ENCODE measurements around the gene BRD7. TPM values are rescaled to one million over a fixed set of nuclear protein-coding genes. Genes with fewer than 3 reads are reported as not detected.

Gene BRD7
- polyA plus RNA-seq, 4 donors = 40.7 to 71.6 (median 43.4) TPM

DNA sequence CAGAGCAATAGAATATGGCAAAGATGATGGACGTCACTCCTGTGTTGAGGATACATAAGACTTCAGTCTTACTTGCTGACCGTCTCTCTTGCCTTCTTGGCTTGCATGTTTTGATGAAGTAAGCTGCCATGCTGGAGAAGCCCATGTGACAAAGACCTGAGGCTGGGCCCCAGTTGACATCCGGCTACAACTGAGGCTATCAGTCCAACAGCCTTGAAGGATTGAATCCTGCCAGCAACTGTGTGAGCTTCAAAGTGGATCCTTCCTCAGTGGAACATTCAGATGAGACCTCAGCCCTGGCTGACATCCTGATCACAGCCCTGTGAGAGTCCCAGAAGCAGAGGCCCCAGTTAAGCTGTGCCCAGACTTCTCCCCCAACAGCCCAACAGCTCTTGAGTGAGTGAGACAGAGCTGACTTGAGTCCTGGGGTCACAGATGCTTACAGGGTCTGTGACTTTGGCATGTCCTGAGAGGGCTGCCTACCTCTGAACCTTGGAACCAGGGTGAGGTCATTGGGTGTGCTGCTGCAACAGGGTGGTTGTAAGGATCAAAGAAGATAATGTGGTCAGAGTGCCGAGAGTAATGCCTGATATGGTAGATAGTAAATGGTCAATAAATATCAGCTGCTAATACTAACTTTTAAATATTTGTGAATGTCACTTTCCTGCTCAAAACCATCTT, 2.4 kb upstream of the BRD7 start:
- H3K4me1 ChIP-seq (ENCODE audit: control insufficient read depth in 3 of 3, insufficient read depth in 2 of 3, low read depth in 1 of 3, low read length in 2 of 3) = peaks cover 3 to 4% (median 3%) of the 10 kb centered on the region in 3 donors
- WGBS, 3 donors = 73 to 88% (median 77%) methylated on average over 4 of the region's 4 CpGs
- H3K27me3 ChIP-seq (ENCODE audit: control insufficient read depth in 3 of 3, insufficient read depth in 3 of 3, low read length in 3 of 3) = peaks cover 0 to 3% (median 0%) of the 10 kb centered on the region in 3 donors
- peaks cover 0 to 2% (median 0%) of the 10 kb centered on the region in 3 donors for H3K36me3 ChIP-seq (ENCODE audit: control insufficient read depth in 3 of 3, insufficient read depth in 2 of 3, low read depth in 1 of 3, low read length in 3 of 3)
- H3K27ac ChIP-seq (ENCODE audit: low read depth in 1 of 3, low read length in 2 of 3) = no peak overlapping the region
- no peak overlapping the region for H3K4me3 ChIP-seq (ENCODE audit: low read depth in 1 of 3, low read length in 3 of 3)
- DNase-seq = peak in 1 of 2 donors; percentile 58
- FAIRE-seq = no peak
- peaks cover 0 to 3% of the 10 kb centered on the region in 2 donors for H3K9me3 ChIP-seq (ENCODE audit: control insufficient read depth in 2 of 2, insufficient read depth in 1 of 2, low read depth in 1 of 2, low read length in 1 of 2)

GRCh38 chr16:50369133-50369804, 481 bp upstream of the BRD7 start:
- peaks cover 0 to 2% (median 2%) of the 10 kb centered on the region in 3 donors for H3K36me3 ChIP-seq (ENCODE audit: control insufficient read depth in 3 of 3, insufficient read depth in 2 of 3, low read depth in 1 of 3, low read length in 3 of 3)
- WGBS, 3 donors = 7 to 13% (median 12%) methylated on average over 5 to 7 of the region's 7 CpGs
- peaks cover 3 to 6% (median 3%) of the 10 kb centered on the region in 3 donors for H3K4me1 ChIP-seq (ENCODE audit: control insufficient read depth in 3 of 3, insufficient read depth in 2 of 3, low read depth in 1 of 3, low read length in 2 of 3)
- peaks cover 0 to 3% (median 0%) of the 10 kb centered on the region in 3 donors for H3K27me3 ChIP-seq (ENCODE audit: control insufficient read depth in 3 of 3, insufficient read depth in 3 of 3, low read length in 3 of 3)
- peak overlapping the region; percentile 12 to 72 (median 24) for H3K27ac ChIP-seq (ENCODE audit: low read depth in 1 of 3, low read length in 2 of 3)
- H3K4me3 ChIP-seq (ENCODE audit: low read depth in 1 of 3, low read length in 3 of 3) = peak overlapping the region in 2 of 3 donors; percentile 41 to 93
- FAIRE-seq (no peak), DNase-seq (peak in 1 of 2 donors; percentile 29)
- peaks cover 0 to 3% of the 10 kb centered on the region in 2 donors for H3K9me3 ChIP-seq (ENCODE audit: control insufficient read depth in 2 of 2, insufficient read depth in 1 of 2, low read depth in 1 of 2, low read length in 1 of 2)

DNA sequence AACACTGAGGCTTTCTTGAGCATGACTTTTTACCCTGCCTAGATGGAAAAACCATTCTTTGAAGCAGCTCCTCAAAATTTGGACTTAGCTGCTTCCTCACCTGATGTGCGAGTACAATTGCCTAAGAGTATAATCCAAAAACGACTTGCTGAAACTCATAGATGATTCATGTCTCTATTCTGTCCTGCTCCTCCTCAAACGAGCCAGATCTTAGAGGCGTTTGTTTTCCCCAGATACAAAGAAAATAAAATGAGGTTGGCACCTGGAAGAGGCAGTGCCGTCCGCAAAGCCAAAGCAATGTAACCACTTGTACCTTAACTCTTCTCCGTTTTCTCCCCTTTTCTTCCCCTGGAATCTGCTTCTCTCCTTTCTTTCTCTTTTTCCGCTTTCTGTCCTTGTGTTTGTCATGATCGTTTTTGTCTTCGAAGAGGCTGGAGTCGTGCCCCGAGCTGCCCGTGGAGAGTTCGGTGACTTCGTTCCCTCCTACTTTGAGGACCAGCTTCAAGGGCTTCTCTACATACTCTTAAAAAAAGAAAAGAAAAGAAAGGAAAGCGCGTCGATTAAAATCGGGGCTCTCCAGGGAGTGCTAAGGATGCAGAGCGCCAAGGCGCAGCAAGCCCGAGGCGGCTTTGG, 895 bp downstream of the BRD7 start:
- WGBS, 3 donors = 4% methylated on average over 23 of the region's 23 CpGs
- DNase-seq (no peak), FAIRE-seq (no peak)
- H3K4me3 ChIP-seq (ENCODE audit: low read depth in 1 of 3, low read length in 3 of 3) = peak overlapping the region; percentile 58 to 96 (median 93)
- no peaks in the 10 kb centered on the region for H3K27me3 ChIP-seq (ENCODE audit: control insufficient read depth in 3 of 3, insufficient read depth in 3 of 3, low read length in 3 of 3)
- peaks cover 0 to 3% of the 10 kb centered on the region in 2 donors for H3K9me3 ChIP-seq (ENCODE audit: control insufficient read depth in 2 of 2, insufficient read depth in 1 of 2, low read depth in 1 of 2, low read length in 1 of 2)
- peaks cover 3 to 6% (median 3%) of the 10 kb centered on the region in 3 donors for H3K4me1 ChIP-seq (ENCODE audit: control insufficient read depth in 3 of 3, insufficient read depth in 2 of 3, low read depth in 1 of 3, low read length in 2 of 3)
- H3K36me3 ChIP-seq (ENCODE audit: control insufficient read depth in 3 of 3, insufficient read depth in 2 of 3, low read depth in 1 of 3, low read length in 3 of 3) = peaks cover 3 to 10% (median 7%) of the 10 kb centered on the region in 3 donors
- H3K27ac ChIP-seq (ENCODE audit: low read depth in 1 of 3, low read length in 2 of 3) = no peak overlapping the region

- Histone ChIP-seq H3K4me3 (ENCODE audit: low read depth in 1 of 3, low read length in 3 of 3) (no peak overlapping the region), H3K9me3 (ENCODE audit: control insufficient read depth in 2 of 2, insufficient read depth in 1 of 2, low read depth in 1 of 2, low read length in 1 of 2) (peaks cover 0 to under 1% of the 10 kb centered on the region in 2 donors), H3K4me1 (ENCODE audit: control insufficient read depth in 3 of 3, insufficient read depth in 2 of 3, low read depth in 1 of 3, low read length in 2 of 3) (peaks cover 0 to 6% (median 3%) of the 10 kb centered on the region in 3 donors), H3K27me3 (ENCODE audit: control insufficient read depth in 3 of 3, insufficient read depth in 3 of 3, low read length in 3 of 3) (no peaks in the 10 kb centered on the region), H3K36me3 (ENCODE audit: control insufficient read depth in 3 of 3, insufficient read depth in 2 of 3, low read depth in 1 of 3, low read length in 3 of 3) (peaks cover 3 to 12% (median 7%) of the 10 kb centered on the region in 3 donors), H3K27ac (ENCODE audit: low read depth in 1 of 3, low read length in 2 of 3) (no peak overlapping the region)
- no peak for DNase-seq
- FAIRE-seq = no peak
- WGBS, 3 donors = 37 to 48% (median 45%) methylated on average over 2 of the region's 2 CpGs
Measured at GRCh38 chr16:50365791-50366575, 2.8 kb downstream of the BRD7 start.

DNA sequence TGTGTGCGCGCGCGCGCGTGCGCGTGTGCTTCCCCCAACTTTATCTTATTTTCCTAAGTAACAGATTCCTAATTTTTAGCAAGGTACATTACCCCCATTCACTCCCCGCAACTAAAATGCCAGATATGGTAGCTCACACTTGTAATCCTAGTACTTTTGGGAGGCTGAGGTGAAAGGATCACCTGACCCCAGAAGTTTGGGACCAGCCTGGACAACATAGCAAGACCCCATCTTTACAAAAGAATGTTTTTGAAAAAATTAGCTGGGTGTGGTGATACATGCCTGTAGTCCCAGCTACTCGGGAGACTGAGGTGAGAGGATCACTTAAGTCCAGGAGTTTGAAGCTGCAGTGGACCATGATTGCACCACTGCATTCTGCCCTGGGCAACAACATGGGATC, 5.1 kb downstream of the BRD7 start:
- no peak overlapping the region for H3K4me3 ChIP-seq (ENCODE audit: low read depth in 1 of 3, low read length in 3 of 3)
- DNase-seq (no peak), FAIRE-seq (no peak)
- no peaks in the 10 kb centered on the region for H3K27me3 ChIP-seq (ENCODE audit: control insufficient read depth in 3 of 3, insufficient read depth in 3 of 3, low read length in 3 of 3)
- H3K27ac ChIP-seq (ENCODE audit: low read depth in 1 of 3, low read length in 2 of 3) = no peak overlapping the region
- H3K36me3 ChIP-seq (ENCODE audit: control insufficient read depth in 3 of 3, insufficient read depth in 2 of 3, low read depth in 1 of 3, low read length in 3 of 3) = peaks cover 3 to 18% (median 11%) of the 10 kb centered on the region in 3 donors
- WGBS, 3 donors = 62 to 92% (median 78%) methylated on average over 10 of the region's 10 CpGs
- H3K9me3 ChIP-seq (ENCODE audit: control insufficient read depth in 2 of 2, insufficient read depth in 1 of 2, low read depth in 1 of 2, low read length in 1 of 2) = no peaks in the 10 kb centered on the region
- peaks cover 0 to 6% (median 3%) of the 10 kb centered on the region in 3 donors for H3K4me1 ChIP-seq (ENCODE audit: control insufficient read depth in 3 of 3, insufficient read depth in 2 of 3, low read depth in 1 of 3, low read length in 2 of 3)

DNA sequence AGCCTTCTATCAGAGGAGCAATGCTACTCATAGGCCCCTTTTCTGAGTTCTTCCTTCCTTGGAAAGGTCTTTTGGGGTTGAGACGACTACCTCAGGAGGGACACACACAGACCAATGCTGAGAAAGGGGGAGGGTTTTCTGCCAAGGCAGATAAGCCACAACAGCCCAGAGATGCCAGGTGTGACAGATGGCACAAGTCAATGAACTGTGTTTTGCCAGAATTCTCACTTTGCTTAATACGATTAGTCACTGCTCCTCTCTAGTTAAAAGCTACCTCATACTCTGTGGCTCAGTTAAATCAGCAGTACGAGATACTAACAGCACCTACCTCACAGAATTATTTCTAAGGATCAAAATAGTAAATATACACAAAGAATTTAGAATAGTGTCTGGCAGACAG, 8.0 kb downstream of the BRD7 start:
- Histone ChIP-seq H3K4me3 (ENCODE audit: low read depth in 1 of 3, low read length in 3 of 3) (no peak overlapping the region), H3K36me3 (ENCODE audit: control insufficient read depth in 3 of 3, insufficient read depth in 2 of 3, low read depth in 1 of 3, low read length in 3 of 3) (peaks cover 3 to 22% (median 16%) of the 10 kb centered on the region in 3 donors), H3K9me3 (ENCODE audit: control insufficient read depth in 2 of 2, insufficient read depth in 1 of 2, low read depth in 1 of 2, low read length in 1 of 2) (no peaks in the 10 kb centered on the region), H3K4me1 (ENCODE audit: control insufficient read depth in 3 of 3, insufficient read depth in 2 of 3, low read depth in 1 of 3, low read length in 2 of 3) (no peaks in the 10 kb centered on the region), H3K27ac (ENCODE audit: low read depth in 1 of 3, low read length in 2 of 3) (peak overlapping the region in 1 of 3 donors; percentile 10), H3K27me3 (ENCODE audit: control insufficient read depth in 3 of 3, insufficient read depth in 3 of 3, low read length in 3 of 3) (no peaks in the 10 kb centered on the region)
- no peak for FAIRE-seq
- WGBS, 3 donors = 53 to 74% (median 66%) methylated on average over 3 of the region's 3 CpGs
- DNase-seq = no peak

DNA sequence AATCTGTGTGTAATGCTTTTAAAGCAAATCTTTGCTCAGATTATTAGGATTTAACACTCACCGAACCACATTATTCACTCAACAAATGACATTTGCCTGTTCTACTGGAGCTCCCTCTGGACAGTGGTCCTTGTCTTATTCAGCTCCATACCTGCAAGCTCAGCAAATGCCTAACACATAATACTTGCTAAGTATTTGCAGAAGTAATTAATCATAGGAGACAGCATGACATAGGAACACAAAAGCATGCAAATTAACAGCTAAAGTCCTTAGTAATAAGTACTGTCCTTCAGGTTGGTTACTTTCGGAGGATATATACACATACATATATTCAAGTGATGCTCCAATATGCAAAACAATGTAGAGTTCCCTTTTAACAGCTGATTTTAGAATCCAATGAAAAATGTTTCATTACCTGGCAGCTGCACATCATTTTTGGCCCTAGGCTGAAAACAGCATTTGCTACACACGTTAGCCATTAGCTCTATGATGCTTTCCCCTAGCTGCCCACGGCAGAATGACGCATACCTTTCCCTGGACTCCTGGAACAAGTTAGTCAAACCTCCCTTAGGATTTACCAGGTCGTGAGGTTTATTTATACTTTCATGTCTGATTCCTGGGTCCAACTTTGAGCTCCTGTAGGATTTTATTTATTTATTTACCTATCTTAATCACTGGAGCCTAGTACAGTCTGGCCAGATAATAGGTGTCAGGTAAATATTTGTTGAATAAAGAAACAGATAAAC, 8.6 kb downstream of the BRD7 start:
- Histone ChIP-seq H3K4me3 (ENCODE audit: low read depth in 1 of 3, low read length in 3 of 3) (no peak overlapping the region), H3K36me3 (ENCODE audit: control insufficient read depth in 3 of 3, insufficient read depth in 2 of 3, low read depth in 1 of 3, low read length in 3 of 3) (peaks cover 3 to 22% (median 16%) of the 10 kb centered on the region in 3 donors), H3K9me3 (ENCODE audit: control insufficient read depth in 2 of 2, insufficient read depth in 1 of 2, low read depth in 1 of 2, low read length in 1 of 2) (no peaks in the 10 kb centered on the region), H3K27ac (ENCODE audit: low read depth in 1 of 3, low read length in 2 of 3) (no peak overlapping the region), H3K27me3 (ENCODE audit: control insufficient read depth in 3 of 3, insufficient read depth in 3 of 3, low read length in 3 of 3) (no peaks in the 10 kb centered on the region), H3K4me1 (ENCODE audit: control insufficient read depth in 3 of 3, insufficient read depth in 2 of 3, low read depth in 1 of 3, low read length in 2 of 3) (no peaks in the 10 kb centered on the region)
- DNase-seq = no peak
- no peak for FAIRE-seq
- WGBS, 3 donors = 66 to 80% (median 75%) methylated on average over 6 of the region's 6 CpGs

Measured in small intestine (tissue), 7 donors.